ENCODE data around the gene HGF. TPM values are rescaled to one million over a fixed set of nuclear protein-coding genes. Genes with fewer than 3 reads are reported as not detected.
"Not testable (repeated sequence)": the region's sequence is repeated elsewhere in the genome, so short reads cannot be mapped to it uniquely, and the experiment has no call there.

HGF gene
- total RNA-seq, 1 donor from 2014 or later, result 6.6 TPM

- intact Hi-C loops (cut with DNase I), result no loop called here
- no peak for DNase-seq (ENCODE audit: low spot score)
Measured at GRCh38 chr7:81725812-81726127, 44.1 kb downstream of the HGF start.

GRCh38 chr7:81725003-81725811, 44.6 kb downstream of the HGF start:
- intact Hi-C loops (cut with DNase I), result no loop called here
- DNase-seq (ENCODE audit: low spot score), result no peak

- DNase-seq (ENCODE audit: low spot score); intact Hi-C loops (cut with DNase I): not testable (repeated sequence)
Measured at GRCh38 chr7:81722250-81722649, 47.6 kb downstream of the HGF start.

- intact Hi-C loops (cut with DNase I), result no loop called here
- DNase-seq (ENCODE audit: low spot score), result no peak
Measured at GRCh38 chr7:81721437-81721836, 48.4 kb downstream of the HGF start.

GRCh38 chr7:81719865-81720264, 50.0 kb downstream of the HGF start:
- DNase-seq (ENCODE audit: low spot score), result no peak
- intact Hi-C loops (cut with DNase I), result loop anchor here (10.0 kb wide), 1 partner anchor 215 kb away; no protein-coding TSS in a partner anchor

- DNase-seq (ENCODE audit: low spot score), result no peak
- intact Hi-C loops (cut with DNase I), result loop anchor here (10.0 kb wide), 1 partner anchor 211 kb away; no protein-coding TSS in a partner anchor
Measured at GRCh38 chr7:81715984-81716588, 53.8 kb downstream of the HGF start.

GRCh38 chr7:81714306-81714705, 55.5 kb downstream of the HGF start:
- intact Hi-C loops (cut with DNase I), result loop anchor here (10.0 kb wide), 1 partner anchor 210 kb away; no protein-coding TSS in a partner anchor
- DNase-seq (ENCODE audit: low spot score), result no peak

- intact Hi-C loops (cut with DNase I), result loop anchor here (10.0 kb wide), 1 partner anchor 206 kb away; no protein-coding TSS in a partner anchor
- DNase-seq (ENCODE audit: low spot score), result no peak
Measured at GRCh38 chr7:81710751-81711150, 59.1 kb downstream of the HGF start.

- intact Hi-C loops (cut with DNase I), result loop anchor here (10.0 kb wide), 1 partner anchor 205 kb away; no protein-coding TSS in a partner anchor
- DNase-seq (ENCODE audit: low spot score), result no peak
Measured at GRCh38 chr7:81709836-81710235, 60.0 kb downstream of the HGF start.

- intact Hi-C loops (cut with DNase I), result no loop called here
- DNase-seq (ENCODE audit: low spot score), result no peak
Measured at GRCh38 chr7:81707966-81708365, 61.9 kb downstream of the HGF start.

GRCh38 chr7:81707196-81707595, 62.7 kb downstream of the HGF start:
- intact Hi-C loops (cut with DNase I), result no loop called here
- DNase-seq (ENCODE audit: low spot score), result no peak

GRCh38 chr7:81705206-81705605, 64.6 kb downstream of the HGF start:
- DNase-seq (ENCODE audit: low spot score), result no peak
- intact Hi-C loops (cut with DNase I), result no loop called here

- intact Hi-C loops (cut with DNase I), result no loop called here
Measured at GRCh38 chr7:81704595-81704994, 65.3 kb downstream of the HGF start.

GRCh38 chr7:81698965-81699364, 70.9 kb downstream of the HGF start:
- intact Hi-C loops (cut with DNase I), result no loop called here
- no peak for DNase-seq (ENCODE audit: low spot score)

More at GRCh38 chr7:81704595-81704994, 65.3 kb downstream of the HGF start:
- no peak for DNase-seq (ENCODE audit: low spot score)

- no peak for DNase-seq (ENCODE audit: low spot score)
- intact Hi-C loops (cut with DNase I), result no loop called here
Measured at GRCh38 chr7:81694711-81695110, 75.1 kb downstream of the HGF start.

- intact Hi-C loops (cut with DNase I), result no loop called here
- DNase-seq (ENCODE audit: low spot score), result no peak
Measured at GRCh38 chr7:81693894-81694293, 76.0 kb downstream of the HGF start.

GRCh38 chr7:81693080-81693479, 76.8 kb downstream of the HGF start:
- intact Hi-C loops (cut with DNase I), result no loop called here
- DNase-seq (ENCODE audit: low spot score), result no peak

- intact Hi-C loops (cut with DNase I), result no loop called here
- DNase-seq (ENCODE audit: low spot score), result no peak
Measured at GRCh38 chr7:81692146-81692905, 77.5 kb downstream of the HGF start.

- no peak for DNase-seq (ENCODE audit: low spot score)
- intact Hi-C loops (cut with DNase I), result no loop called here
Measured at GRCh38 chr7:81691199-81691821, 78.5 kb downstream of the HGF start.

- intact Hi-C loops (cut with DNase I), result no loop called here
- no peak for DNase-seq (ENCODE audit: low spot score)
Measured at GRCh38 chr7:81690688-81691087, 79.2 kb downstream of the HGF start.

All from cardiac septum (tissue), 1 donor.